HepG2 (cell line): ENCODE measurements around the gene CES2. TPM values are rescaled to one million over a fixed set of nuclear protein-coding genes. Genes with fewer than 3 reads are reported as not detected.

Experiments
- GTF2F1 ChIP-seq: fragments of 150-350 bp; IDR thresholded peaks from 2 replicates; pipeline ENCODE4 v1.6.1; 2014; ENCODE audit warnings: low read length
- KDM5A ChIP-seq: fragments of 200-600 bp; sonication (generic); IDR thresholded peaks from 2 replicates; pipeline ENCODE4 v1.7.0; 2018; ENCODE audit warnings: antibody characterized with exemption, mild to moderate bottlenecking, low read length, borderline replicate concordance
- MBNL3 ChIP-seq: fragments of 250-450 bp; sonication (Bioruptor Pico); conservative IDR thresholded peaks from 2 replicates; pipeline ENCODE4 v1.8.0; 2022; ENCODE audit warnings: mild to moderate bottlenecking, inconsistent platforms
- MZF1 ChIP-seq: sonication (generic); formaldehyde crosslinking; IDR thresholded peaks from 2 replicates; pipeline ENCODE4 v1.8.1; 2023; ENCODE audit warnings: mild to moderate bottlenecking, missing genetic modification reagents, borderline replicate concordance
- NFIB ChIP-seq: sonication (generic); formaldehyde crosslinking; IDR thresholded peaks from 2 replicates; pipeline ENCODE4 v1.9.0; 2021; ENCODE audit warnings: missing genetic modification reagents, mild to moderate bottlenecking, borderline replicate concordance
- NR2C2 ChIP-seq: sonication (generic); formaldehyde crosslinking; IDR thresholded peaks from 2 replicates; pipeline ENCODE4 v1.4.0; 2020; ENCODE audit warnings: missing genetic modification reagents, mild to moderate bottlenecking, moderate library complexity, borderline replicate concordance
- PAX8 ChIP-seq: sonication (generic); formaldehyde crosslinking; IDR thresholded peaks from 2 replicates; pipeline ENCODE4 v1.8.0; 2022; ENCODE audit warnings: mild to moderate bottlenecking, missing genetic modification reagents, borderline replicate concordance
- RFX3 ChIP-seq: IDR thresholded peaks from 2 replicates; pipeline ENCODE4 v1.6.1; 2016; ENCODE audit warnings: missing biosample characterization, missing genetic modification reagents
- SNAI1 ChIP-seq: sonication (generic); formaldehyde crosslinking; IDR thresholded peaks from 2 replicates; pipeline ENCODE4 v1.5.0; 2020; ENCODE audit warnings: mild to moderate bottlenecking, missing genetic modification reagents, borderline replicate concordance
- THAP11 ChIP-seq: IDR thresholded peaks from 2 replicates; pipeline ENCODE4 v1.6.1; 2016; ENCODE audit warnings: missing biosample characterization, missing genetic modification reagents
- ZFP1 ChIP-seq: IDR thresholded peaks from 2 replicates; pipeline ENCODE4 v1.6.1; 2016
- polyA plus RNA-seq, 8 experiments: library from polyadenylated mRNA; depleted of rRNA in 3 of 8; stranded (reverse) in 7 of 8; unstranded in 1 of 8; fragments of >200 nt; fragmentation: Illumina TruSeq in 4 of 8; extraction: Trizol in 4 of 8; gene quantifications; 2 replicates each; pipeline versions ENCODE4 v1.2.1 to v1.2.3, GENCODE V29; 2011 to 2016; ENCODE audit warnings: low read depth in 4 of 8, missing spikeins in 1 of 8, mixed read lengths in 1 of 8; ENCODE audit not compliant: insufficient read depth in 1 of 8
- total RNA-seq, 5 experiments: library from RNA; depleted of rRNA; stranded (reverse); fragments of >200 nt; fragmentation: Illumina TruSeq; extraction: Trizol; gene quantifications; 2 replicates each; pipeline ENCODE4 v1.2.3, GENCODE V29; 2016; ENCODE audit warnings: low read depth in 1 of 5
- TF ChIP-seq, protein P1 (sequence below): sonication (generic); formaldehyde crosslinking; IDR thresholded peaks from 2 replicates; pipeline ENCODE4 v1.4.0; 2020; ENCODE audit warnings: missing genetic modification reagents, borderline replicate concordance
- TF ChIP-seq, protein P2 (sequence below): sonication (generic); formaldehyde crosslinking; IDR thresholded peaks from 2 replicates; pipeline ENCODE4 v1.4.0; 2020; ENCODE audit warnings: missing genetic modification reagents, mild to moderate bottlenecking, borderline replicate concordance
- TF ChIP-seq, protein P3 (sequence below): sonication (generic); formaldehyde crosslinking; IDR thresholded peaks from 2 replicates; pipeline ENCODE4 v1.4.0; 2020; ENCODE audit warnings: mild to moderate bottlenecking, low read depth, missing genetic modification reagents
- TF ChIP-seq, protein P4 (sequence below): sonication (generic); formaldehyde crosslinking; IDR thresholded peaks from 2 replicates; pipeline ENCODE4 v1.4.0; 2020; ENCODE audit warnings: missing genetic modification reagents
- TF ChIP-seq, protein P5 (sequence below): sonication (generic); formaldehyde crosslinking; IDR thresholded peaks from 2 replicates; pipeline ENCODE4 v1.4.0; 2020; ENCODE audit warnings: missing genetic modification reagents, borderline replicate concordance

Gene CES2
- total and polyA plus RNA-seq, 2 of the 13 experiments (the other 11 are each of a cell fraction or from before 2014, with no cell fraction given): 50.6 to 63.8 TPM

DNA sequence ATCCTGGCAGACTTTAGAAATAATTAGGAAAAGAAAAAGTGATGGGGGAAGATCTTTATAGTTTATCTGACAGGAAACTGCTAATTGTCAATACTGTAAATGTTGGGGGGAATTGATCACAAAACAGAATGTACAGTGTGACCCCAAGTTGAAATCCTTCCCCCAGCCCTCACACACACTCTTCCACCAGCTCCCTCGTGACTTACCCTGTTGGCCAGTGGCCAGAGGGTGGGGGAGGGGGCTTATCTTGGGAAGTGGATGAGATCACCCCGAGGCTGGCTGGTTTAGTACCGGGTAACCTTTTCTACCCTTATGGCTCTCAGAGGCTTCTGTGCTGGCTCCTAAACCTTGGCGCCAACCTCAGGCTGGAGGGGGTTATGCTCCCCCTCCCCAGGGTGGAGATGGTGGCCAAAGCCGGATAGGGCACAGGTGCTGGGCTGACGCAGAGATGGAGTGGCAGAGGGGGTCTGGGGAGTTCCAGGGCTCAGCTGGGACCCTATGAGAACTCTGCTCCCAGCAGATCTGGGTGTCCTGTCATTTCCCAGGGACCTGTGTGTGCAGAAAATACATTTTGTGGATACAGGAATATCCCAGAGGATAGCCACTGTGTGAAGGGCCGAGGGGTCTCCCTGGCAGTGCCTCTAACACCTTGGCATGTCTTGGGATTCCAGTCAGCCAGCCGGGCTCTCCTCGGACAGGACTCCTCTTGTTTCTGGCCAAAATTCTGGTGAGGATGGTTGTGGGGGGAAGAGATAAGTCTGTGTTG lies 35.2 kb upstream of the CES2 start (continued):
- TF ChIP-seq, protein P1, sequence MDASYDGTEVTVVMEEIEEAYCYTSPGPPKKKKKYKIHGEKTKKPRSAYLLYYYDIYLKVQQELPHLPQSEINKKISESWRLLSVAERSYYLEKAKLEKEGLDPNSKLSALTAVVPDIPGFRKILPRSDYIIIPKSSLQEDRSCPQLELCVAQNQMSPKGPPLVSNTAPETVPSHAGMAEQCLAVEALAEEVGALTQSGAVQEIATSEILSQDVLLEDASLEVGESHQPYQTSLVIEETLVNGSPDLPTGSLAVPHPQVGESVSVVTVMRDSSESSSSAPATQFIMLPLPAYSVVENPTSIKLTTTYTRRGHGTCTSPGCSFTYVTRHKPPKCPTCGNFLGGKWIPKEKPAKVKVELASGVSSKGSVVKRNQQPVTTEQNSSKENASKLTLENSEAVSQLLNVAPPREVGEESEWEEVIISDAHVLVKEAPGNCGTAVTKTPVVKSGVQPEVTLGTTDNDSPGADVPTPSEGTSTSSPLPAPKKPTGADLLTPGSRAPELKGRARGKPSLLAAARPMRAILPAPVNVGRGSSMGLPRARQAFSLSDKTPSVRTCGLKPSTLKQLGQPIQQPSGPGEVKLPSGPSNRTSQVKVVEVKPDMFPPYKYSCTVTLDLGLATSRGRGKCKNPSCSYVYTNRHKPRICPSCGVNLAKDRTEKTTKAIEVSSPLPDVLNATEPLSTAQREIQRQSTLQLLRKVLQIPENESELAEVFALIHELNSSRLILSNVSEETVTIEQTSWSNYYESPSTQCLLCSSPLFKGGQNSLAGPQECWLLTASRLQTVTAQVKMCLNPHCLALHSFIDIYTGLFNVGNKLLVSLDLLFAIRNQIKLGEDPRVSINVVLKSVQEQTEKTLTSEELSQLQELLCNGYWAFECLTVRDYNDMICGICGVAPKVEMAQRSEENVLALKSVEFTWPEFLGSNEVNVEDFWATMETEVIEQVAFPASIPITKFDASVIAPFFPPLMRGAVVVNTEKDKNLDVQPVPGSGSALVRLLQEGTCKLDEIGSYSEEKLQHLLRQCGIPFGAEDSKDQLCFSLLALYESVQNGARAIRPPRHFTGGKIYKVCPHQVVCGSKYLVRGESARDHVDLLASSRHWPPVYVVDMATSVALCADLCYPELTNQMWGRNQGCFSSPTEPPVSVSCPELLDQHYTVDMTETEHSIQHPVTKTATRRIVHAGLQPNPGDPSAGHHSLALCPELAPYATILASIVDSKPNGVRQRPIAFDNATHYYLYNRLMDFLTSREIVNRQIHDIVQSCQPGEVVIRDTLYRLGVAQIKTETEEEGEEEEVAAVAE (CRISPR knock-in tag): no peak
- TF ChIP-seq SNAI1 (no peak), NFIB (no peak), GTF2F1 (no peak), THAP11 (peak; percentile 47), MZF1 (CRISPR knock-in tag) (no peak), RFX3 (CRISPR knock-in tag) (no peak), KDM5A (no peak), PAX8 (CRISPR knock-in tag) (0 out of 2 replicates have a peak, but pooled peaks have one; percentile 37), ZFP1 (CRISPR knock-in tag) (no peak), MBNL3 (CRISPR knock-in tag) (no peak), NR2C2 (no peak; the same call in 1 of the 2 replicates)
- TF ChIP-seq, protein P2, sequence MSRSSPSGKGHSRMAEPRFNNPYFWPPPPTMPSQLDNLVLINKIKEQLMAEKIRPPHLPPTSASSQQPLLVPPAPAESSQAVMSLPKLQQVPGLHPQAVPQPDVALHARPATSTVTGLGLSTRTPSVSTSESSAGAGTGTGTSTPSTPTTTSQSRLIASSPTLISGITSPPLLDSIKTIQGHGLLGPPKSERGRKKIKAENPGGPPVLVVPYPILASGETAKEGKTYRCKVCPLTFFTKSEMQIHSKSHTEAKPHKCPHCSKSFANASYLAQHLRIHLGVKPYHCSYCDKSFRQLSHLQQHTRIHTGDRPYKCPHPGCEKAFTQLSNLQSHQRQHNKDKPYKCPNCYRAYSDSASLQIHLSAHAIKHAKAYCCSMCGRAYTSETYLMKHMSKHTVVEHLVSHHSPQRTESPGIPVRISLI (CRISPR knock-in tag): no peak
- TF ChIP-seq, protein P3, sequence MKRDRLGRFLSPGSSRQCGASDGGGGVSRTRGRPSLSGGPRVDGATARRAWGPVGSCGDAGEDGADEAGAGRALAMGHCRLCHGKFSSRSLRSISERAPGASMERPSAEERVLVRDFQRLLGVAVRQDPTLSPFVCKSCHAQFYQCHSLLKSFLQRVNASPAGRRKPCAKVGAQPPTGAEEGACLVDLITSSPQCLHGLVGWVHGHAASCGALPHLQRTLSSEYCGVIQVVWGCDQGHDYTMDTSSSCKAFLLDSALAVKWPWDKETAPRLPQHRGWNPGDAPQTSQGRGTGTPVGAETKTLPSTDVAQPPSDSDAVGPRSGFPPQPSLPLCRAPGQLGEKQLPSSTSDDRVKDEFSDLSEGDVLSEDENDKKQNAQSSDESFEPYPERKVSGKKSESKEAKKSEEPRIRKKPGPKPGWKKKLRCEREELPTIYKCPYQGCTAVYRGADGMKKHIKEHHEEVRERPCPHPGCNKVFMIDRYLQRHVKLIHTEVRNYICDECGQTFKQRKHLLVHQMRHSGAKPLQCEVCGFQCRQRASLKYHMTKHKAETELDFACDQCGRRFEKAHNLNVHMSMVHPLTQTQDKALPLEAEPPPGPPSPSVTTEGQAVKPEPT (CRISPR knock-in tag): no peak
- TF ChIP-seq, protein P4, sequence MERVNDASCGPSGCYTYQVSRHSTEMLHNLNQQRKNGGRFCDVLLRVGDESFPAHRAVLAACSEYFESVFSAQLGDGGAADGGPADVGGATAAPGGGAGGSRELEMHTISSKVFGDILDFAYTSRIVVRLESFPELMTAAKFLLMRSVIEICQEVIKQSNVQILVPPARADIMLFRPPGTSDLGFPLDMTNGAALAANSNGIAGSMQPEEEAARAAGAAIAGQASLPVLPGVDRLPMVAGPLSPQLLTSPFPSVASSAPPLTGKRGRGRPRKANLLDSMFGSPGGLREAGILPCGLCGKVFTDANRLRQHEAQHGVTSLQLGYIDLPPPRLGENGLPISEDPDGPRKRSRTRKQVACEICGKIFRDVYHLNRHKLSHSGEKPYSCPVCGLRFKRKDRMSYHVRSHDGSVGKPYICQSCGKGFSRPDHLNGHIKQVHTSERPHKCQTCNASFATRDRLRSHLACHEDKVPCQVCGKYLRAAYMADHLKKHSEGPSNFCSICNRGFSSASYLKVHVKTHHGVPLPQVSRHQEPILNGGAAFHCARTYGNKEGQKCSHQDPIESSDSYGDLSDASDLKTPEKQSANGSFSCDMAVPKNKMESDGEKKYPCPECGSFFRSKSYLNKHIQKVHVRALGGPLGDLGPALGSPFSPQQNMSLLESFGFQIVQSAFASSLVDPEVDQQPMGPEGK (CRISPR knock-in tag): 0 out of 2 replicates have a peak, but pooled peaks have one; percentile 2
- TF ChIP-seq, protein P5, sequence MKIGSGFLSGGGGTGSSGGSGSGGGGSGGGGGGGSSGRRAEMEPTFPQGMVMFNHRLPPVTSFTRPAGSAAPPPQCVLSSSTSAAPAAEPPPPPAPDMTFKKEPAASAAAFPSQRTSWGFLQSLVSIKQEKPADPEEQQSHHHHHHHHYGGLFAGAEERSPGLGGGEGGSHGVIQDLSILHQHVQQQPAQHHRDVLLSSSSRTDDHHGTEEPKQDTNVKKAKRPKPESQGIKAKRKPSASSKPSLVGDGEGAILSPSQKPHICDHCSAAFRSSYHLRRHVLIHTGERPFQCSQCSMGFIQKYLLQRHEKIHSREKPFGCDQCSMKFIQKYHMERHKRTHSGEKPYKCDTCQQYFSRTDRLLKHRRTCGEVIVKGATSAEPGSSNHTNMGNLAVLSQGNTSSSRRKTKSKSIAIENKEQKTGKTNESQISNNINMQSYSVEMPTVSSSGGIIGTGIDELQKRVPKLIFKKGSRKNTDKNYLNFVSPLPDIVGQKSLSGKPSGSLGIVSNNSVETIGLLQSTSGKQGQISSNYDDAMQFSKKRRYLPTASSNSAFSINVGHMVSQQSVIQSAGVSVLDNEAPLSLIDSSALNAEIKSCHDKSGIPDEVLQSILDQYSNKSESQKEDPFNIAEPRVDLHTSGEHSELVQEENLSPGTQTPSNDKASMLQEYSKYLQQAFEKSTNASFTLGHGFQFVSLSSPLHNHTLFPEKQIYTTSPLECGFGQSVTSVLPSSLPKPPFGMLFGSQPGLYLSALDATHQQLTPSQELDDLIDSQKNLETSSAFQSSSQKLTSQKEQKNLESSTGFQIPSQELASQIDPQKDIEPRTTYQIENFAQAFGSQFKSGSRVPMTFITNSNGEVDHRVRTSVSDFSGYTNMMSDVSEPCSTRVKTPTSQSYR: peak; percentile 98
